HG03039 (cell line): ENCODE data around the gene MAPT.

Source experiments
- ATAC-seq: cut with Tn5 transposase; IDR thresholded peaks from one replicate; pipeline ENCODE4 v1.9.1; 2021; ENCODE audit warnings: mild to moderate bottlenecking, moderate library complexity; ENCODE audit not compliant: unreplicated experiment

MAPT gene

DNA sequence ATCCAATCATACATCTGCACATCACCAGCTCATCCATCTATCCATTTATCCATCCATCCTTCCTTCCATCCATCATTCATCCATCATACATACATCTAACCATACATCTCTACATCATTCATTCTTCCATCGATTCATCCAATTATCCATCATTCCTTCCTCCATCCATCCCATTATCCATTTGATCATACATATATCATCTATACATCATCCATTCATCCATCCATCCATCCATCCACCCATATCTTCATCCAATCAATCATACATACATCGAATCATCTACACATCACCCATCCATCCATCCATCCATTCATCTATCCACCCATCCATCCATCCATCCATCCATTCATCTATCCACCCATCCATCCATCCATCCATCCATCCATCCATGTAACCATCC, 75.4 kb downstream of the MAPT start:
- ATAC-seq = no peak

DNA sequence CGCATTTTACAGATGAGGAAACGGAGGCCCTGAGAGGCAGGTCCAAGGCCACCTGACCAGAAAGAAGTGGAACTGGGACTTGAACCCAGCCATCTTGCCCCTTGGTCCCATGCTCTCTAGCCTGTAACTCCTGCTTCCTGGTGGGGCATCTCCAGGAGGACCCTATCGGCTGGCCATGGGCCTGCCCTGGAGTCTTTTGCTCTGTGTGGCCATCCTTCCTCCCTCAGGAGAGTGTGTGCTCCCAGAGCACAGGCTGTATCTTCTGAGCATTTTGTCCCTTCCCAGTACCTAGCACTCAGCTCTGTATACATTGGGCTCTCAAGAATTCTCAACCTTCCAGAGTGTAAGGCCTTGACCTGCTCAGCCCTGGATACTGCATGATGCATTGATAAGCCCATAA, 76.3 kb downstream of the MAPT start:
- no peak for ATAC-seq

DNA sequence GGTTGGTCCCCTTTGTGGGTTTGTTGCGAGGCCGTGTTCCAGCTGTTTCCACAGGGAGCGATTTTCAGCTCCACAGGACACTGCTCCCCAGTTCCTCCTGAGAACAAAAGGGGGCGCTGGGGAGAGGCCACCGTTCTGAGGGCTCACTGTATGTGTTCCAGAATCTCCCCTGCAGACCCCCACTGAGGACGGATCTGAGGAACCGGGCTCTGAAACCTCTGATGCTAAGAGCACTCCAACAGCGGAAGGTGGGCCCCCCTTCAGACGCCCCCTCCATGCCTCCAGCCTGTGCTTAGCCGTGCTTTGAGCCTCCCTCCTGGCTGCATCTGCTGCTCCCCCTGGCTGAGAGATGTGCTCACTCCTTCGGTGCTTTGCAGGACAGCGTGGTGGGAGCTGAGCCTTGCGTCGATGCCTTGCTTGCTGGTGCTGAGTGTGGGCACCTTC, 77.4 kb downstream of the MAPT start:
- no peak for ATAC-seq

DNA sequence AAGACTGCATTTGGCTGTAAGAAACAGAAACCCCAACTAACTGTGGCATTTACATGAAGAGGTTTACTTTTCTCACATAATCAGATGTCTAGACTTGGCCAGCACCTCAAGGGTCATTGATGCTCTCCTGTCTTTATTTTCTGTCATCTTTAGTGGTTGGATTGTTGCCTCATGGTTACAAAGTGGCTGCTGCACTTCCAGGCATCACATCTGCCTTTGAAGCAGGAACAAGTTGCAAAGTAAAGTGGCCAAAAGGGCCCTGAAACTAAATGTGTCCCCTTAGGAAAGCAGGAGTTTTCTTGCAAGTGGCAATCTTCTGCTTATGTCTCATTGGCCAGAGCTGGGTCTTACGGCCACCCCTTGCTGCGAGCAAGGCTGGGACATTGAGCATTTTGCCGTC, 78.2 kb downstream of the MAPT start:
- no peak for ATAC-seq

DNA sequence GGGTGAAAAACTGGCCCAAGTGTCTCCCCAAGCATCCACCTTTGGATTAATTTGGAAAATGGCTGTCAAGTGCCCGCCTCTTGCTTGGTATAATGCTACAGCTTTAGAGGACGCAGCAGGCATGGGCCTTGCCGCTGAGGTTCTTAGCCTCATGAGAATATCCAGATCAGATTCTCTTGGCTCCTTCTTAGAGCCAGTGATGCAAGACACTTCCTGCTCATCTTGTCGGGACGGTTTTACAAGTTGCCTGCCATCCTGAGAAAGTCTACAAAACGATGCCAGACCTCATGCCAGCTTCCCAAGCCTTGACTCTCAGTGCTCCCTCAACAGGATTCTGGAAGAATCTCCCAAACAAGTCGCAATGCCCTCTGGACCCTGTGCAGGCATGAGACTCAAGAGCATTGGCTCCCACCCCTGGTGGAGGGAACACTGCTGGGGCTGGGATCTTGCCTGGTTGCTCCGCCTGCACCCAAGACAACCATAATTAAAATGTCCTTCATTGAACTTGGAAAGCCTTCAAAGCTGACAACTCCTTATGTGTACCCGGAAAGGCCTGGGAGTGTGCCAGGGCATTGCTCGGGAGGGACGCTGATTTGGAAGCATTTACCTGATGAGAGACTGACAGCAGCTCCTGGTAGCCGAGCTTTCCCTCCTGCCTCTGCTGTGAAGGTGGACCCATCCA, 78.9 kb downstream of the MAPT start:
- no peak for ATAC-seq

DNA sequence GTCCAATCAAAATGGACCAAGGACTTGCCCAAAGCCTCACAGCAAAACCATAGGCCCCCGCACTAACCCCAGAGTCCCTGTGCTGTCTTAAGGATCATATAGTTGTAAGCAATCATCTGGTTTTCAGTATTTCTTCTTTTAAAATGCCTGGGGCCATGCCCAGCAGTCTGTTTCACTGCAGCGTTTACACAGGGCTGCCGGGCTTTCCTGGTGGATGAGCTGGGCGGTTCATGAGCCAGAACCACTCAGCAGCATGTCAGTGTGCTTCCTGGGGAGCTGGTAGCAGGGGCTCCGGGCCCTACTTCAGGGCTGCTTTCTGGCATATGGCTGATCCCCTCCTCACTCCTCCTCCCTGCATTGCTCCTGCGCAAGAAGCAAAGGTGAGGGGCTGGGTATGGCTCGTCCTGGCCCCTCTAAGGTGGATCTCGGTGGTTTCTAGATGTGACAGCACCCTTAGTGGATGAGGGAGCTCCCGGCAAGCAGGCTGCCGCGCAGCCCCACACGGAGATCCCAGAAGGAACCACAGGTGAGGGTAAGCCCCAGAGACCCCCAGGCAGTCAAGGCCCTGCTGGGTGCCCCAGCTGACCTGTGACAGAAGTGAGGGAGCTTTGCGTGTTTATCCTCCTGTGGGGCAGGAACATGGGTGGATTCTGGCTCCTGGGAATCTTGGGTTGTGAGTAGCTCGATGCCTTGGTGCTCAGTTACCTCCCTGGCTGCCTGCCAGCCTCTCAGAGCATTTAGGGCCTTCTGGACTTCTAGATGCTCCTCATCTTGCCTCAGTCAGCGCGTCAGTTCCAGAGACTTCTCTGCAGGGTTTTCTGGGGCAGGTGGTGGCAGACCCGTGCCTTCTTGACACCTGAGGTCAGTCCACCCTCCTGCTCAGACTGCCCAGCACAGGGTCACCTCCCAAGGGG, 79.8 kb downstream of the MAPT start:
- ATAC-seq = no peak

DNA sequence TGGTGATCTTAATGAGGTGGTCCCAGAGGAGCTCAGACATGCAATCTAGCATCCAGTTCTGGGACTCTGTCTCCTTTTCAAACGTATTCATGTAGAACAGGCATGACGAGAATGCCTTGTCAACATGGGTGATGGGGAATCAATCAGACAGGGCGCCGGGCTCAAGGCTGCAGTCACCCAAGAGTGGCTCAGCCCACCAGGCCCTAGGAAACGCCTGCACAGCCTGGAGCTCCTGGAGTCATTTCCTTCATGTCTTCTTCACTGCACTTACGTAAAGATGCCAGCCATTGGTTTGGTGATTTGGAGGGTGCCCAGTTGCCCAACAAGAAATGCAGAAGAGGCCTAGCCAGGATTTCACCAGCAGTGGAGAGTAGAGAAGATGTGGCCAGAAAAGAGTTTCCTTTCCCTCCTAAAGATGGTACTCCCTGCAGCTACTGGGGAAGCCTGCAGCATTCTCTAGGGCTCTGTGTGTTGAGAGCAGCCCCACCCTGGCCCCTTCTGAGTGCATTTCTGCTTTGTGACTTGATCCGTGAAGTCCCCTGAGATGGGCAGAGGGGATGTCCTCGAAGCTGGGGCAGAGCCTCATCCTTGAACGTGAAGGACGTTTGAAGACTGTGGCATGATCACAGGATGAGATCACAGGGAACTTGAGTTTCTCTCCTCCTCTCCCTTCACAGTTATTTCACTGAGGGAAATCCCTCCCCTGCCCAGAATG, 80.7 kb downstream of the MAPT start:
- no peak for ATAC-seq

DNA sequence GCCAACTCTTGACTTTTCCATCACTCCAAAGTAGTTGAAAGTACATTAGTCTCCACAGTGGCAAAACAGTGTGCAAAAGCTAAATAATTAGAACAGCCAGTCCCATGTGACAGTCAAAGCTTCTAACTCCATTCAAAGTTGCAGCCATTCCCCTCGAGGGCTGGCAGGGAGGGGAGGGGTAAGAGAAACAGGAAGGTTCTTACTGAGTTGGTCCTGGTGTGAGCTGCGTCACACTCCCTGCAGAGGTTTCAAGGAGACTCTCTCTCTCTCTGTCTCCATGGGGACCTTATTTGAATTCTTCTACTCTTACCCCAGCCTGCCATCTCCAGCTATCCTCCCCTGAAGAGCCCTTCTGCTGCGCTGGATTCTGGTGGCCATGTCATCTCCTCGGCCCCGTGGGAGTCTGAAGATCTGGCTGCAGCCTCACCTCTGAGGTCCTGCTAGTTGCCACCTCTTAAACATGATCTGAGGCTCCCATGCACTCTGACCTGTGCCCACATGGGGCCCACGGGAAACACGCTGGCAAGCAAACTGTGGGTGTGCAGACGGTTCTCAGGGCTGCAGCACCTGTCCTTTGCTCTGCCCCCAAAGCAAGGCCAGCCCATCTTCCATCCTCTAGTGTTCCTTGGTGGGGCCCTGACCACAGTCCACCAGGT, 81.4 kb downstream of the MAPT start:
- no peak for ATAC-seq

DNA sequence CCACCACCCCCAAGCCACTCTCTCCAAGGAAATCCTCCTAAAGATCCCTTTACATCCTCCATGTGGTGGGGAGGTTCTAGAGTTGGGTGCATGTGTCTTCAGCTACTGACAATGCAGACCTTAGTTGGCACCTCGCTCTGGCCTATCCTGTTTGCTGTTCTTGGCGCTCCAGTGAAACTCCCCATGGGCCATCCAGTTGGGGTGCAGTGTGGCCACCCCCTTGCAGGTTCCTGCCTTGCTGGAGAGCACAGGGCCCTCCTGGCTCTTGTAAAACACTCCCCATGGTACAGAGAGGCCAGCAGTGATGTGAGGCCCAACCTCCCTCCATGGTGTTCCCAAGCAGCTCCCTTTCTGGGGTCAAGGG, 82.0 kb downstream of the MAPT start:
- ATAC-seq = no peak

DNA sequence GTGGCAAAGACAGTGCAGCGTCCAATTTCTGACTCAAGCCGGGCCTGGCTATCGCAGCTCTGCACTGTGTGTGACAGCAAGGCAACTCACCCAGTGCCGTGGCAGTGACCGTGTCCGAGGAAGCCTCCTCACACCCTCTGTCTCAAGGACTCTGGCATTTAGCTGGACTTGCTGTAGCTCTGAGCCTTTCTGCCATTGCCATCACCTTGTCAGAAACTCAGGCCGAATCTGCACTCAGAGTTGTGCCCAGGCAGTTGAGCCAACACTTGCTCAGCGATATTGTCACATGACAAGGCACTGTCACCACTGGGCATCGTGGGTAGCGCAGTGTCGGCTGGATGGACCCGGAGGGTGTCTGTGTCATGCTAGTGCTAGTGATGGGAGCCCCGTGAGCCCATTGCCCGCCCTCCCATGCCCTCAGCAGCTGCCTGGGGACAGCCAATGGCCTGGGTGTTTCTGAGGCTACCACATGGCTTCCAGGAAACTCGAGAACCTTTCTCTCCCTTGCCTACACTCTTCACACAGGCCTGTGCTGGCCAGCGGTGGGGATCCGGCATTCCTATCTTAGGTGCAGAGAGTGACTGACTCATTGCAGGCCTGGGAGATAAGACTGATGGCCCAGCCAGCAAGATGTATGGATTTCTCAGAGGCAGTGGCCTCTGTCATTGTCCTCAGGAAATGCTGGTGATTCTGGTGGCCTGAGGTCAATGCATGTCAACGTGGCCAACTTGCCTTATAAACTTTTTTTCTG, 82.6 kb downstream of the MAPT start:
- ATAC-seq = no peak

DNA sequence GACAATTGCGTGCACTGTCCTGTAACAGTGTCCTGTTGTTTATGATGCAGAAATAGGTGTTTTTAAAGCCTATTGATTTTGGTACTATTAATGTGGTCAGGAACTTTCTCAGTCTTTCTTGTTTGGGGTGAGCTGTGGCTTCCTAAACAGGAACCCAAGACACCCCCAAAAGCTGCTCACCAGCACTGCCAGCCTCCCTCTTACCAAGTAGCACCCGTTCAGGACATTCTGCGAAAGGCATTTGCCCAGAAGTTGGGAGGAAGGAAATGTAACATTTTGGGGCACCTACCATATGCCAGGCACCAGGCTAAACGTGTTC, 83.1 kb downstream of the MAPT start:
- no peak for ATAC-seq

DNA sequence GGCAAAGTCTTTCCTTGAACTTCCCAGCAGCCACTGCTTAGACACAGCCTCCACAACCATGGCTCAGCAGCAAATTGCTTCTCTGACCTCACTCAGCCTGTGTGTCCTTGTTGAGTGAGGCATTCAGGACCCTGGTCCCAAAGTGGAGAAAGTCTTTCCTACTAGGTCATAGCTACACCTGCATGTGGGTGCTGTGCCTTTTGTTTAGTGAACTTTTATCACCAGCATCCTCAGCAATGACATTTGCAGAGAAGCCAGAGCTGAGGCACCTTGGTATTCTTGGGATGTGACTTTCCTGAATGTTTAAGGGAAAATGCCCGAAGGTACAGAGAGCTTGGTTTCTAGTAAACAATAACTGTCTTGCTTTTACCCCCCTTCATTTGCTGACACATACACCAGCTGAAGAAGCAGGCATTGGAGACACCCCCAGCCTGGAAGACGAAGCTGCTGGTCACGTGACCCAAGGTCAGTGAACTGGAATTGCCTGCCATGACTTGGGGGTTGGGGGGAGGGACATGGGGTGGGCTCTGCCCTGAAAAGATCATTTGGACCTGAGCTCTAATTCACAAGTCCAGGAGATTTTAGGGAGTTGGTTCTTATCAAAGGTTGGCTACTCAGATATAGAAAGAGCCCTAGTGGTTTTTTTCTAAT, 83.7 kb downstream of the MAPT start:
- no peak for ATAC-seq

DNA sequence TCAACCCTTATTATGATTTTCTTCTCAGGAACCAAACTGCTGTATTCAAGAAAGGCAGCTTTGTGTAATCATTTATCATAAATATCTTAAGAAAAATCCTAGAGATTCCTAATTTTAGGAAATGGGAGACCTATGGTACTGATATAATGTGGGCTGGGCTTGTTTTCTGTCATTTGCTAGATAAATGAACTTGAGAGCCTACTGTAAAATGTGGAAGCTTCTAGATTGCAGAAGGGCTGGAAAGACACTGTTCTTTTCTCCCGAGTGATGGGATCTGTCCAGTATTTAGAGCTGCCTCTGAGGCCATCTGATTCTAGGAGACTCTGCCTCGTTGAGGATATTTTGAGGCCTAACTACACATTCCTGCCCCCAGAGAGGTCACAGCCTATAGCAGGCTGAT, 84.8 kb downstream of the MAPT start:
- ATAC-seq = no peak

DNA sequence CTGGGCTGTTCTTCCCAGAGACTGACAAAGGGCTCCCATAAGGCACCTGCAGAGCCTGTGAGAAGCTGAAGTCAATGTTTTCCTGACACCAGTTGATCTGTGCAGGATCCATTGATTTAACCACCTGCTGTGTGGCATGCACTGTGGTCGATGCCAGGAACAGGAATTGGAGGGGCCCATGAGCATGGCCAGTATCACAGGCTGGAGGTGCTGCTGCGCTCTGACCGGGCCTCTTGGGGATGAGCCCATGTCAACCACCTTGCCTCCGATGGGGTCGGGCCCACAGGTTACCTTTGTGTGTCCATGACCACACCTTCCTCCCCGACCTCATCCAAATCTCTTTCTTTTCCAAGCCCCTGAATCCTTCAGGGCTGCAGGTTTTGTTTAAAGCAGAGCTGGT, 86.5 kb downstream of the MAPT start:
- ATAC-seq = no peak

DNA sequence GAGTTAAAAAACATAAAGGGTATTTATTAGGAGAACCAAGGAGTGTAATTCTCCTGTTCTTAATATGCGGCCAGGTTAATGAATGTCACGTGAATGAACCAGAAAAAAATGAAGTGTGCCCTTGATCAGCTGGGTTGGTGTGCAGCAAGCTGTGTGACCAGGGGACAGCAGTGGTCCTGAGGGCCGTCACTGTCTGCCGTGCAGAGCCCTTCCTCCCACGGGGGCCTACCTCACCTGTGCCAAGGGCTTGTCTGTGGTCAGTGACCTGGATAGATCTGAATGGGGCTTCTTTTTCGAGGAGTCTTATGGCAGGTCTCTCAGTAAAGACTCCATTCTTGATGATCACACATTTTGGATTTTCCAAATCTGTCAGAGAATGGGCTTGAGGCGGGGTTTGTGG, 87.0 kb downstream of the MAPT start:
- no peak for ATAC-seq

DNA sequence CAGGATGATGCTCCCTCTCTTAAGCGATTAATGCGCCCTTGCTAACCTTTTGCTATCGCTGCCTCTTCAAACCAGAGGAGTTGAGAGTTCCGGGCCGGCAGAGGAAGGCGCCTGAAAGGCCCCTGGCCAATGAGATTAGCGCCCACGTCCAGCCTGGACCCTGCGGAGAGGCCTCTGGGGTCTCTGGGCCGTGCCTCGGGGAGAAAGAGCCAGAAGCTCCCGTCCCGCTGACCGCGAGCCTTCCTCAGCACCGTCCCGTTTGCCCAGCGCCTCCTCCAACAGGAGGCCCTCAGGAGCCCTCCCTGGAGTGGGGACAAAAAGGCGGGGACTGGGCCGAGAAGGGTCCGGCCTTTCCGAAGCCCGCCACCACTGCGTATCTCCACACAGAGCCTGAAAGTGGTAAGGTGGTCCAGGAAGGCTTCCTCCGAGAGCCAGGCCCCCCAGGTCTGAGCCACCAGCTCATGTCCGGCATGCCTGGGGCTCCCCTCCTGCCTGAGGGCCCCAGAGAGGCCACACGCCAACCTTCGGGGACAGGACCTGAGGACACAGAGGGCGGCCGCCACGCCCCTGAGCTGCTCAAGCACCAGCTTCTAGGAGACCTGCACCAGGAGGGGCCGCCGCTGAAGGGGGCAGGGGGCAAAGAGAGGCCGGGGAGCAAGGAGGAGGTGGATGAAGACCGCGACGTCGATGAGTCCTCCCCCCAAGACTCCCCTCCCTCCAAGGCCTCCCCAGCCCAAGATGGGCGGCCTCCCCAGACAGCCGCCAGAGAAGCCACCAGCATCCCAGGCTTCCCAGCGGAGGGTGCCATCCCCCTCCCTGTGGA, 88.6 kb downstream of the MAPT start:
- no peak for ATAC-seq

DNA sequence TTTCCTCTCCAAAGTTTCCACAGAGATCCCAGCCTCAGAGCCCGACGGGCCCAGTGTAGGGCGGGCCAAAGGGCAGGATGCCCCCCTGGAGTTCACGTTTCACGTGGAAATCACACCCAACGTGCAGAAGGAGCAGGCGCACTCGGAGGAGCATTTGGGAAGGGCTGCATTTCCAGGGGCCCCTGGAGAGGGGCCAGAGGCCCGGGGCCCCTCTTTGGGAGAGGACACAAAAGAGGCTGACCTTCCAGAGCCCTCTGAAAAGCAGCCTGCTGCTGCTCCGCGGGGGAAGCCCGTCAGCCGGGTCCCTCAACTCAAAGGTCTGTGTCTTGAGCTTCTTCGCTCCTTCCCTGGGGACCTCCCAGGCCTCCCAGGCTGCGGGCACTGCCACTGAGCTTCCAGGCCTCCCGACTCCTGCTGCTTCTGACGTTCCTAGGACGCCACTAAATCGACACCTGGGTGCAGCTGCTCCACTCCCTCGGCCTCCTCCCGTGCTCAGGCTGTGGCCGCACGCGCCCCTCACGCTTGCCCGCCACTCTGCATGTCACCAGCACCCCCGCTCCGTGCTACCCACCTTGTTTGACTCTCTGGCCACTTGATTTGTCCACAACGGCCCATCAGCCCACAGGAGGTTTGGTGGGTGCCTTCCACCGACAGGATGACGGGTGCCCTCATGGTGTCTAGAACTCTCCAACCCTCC, 89.4 kb downstream of the MAPT start:
- no peak for ATAC-seq

DNA sequence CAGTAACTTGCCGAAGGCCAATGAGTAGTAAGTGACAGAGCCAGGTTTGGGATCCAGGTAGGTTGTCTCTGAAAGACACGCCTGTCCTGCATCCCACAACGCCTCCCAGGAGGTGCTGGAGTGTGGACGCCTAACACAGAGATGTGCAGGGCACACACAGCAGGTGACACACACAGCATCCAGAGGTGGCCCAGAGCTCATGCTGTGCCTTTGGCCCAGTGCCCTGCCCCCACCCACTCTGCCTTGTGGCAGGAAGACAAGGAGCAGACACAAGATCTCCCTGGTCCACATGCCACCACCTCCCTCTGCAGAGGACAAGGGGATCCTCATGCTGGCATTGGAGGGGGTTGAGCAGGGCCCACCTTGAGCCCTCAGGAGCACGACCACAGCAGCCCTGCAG, 90.0 kb downstream of the MAPT start:
- no peak for ATAC-seq

DNA sequence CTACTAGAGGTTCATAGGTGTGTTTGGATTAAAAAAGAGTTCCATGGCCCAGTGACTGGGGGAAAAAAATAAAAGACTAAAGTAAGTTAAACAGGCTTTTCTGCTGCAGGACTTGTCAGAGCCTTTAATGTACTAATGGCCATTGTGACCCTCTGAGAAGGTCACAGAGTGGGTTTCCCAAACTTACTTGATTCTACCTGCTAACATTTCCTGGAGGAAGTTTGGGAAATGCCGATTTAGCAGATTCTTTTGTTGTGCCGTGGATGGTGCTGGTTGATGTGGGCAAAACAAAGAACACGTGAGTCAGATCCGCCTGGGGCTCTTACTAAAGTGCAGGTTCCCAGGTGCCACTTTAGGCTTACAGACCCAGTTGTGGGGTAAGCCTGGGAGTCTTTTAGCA, 91.1 kb downstream of the MAPT start:
- ATAC-seq = no peak
